HEK293T (cell line): Measurements from ENCODE around the gene LENG9.

ENCODE experiments used
- BHLHE40 ChIP-seq: fragments of 450-650 bp; IDR thresholded peaks from 2 replicates; pipeline ENCODE4 v1.6.1; 2016; ENCODE audit warnings: mild to moderate bottlenecking, moderate library complexity, borderline replicate concordance
- FOXK2 ChIP-seq: fragments of 450-650 bp; IDR thresholded peaks from 2 replicates; pipeline ENCODE4 v1.6.1; 2016; ENCODE audit warnings: mild to moderate bottlenecking
- FOXM1 ChIP-seq: fragments of 450-650 bp; IDR thresholded peaks from 2 replicates; pipeline ENCODE4 v1.6.1; 2017; ENCODE audit warnings: mild to moderate bottlenecking, borderline replicate concordance
- HDGF ChIP-seq: fragments of 450-650 bp; IDR thresholded peaks from 2 replicates; pipeline ENCODE4 v1.6.1; 2017; ENCODE audit warnings: antibody characterized with exemption, borderline replicate concordance
- LEF1 ChIP-seq: fragments of 450-650 bp; IDR thresholded peaks from 2 replicates; pipeline ENCODE4 v1.6.1; 2017; ENCODE audit warnings: mild to moderate bottlenecking, borderline replicate concordance
- TARDBP ChIP-seq: fragments of 450-650 bp; IDR thresholded peaks from 2 replicates; pipeline ENCODE4 v1.6.1; 2016
- TF ChIP-seq, protein P1 (sequence below): fragments of 450-650 bp; IDR thresholded peaks from 2 replicates; pipeline ENCODE4 v1.6.1; 2016

DNA sequence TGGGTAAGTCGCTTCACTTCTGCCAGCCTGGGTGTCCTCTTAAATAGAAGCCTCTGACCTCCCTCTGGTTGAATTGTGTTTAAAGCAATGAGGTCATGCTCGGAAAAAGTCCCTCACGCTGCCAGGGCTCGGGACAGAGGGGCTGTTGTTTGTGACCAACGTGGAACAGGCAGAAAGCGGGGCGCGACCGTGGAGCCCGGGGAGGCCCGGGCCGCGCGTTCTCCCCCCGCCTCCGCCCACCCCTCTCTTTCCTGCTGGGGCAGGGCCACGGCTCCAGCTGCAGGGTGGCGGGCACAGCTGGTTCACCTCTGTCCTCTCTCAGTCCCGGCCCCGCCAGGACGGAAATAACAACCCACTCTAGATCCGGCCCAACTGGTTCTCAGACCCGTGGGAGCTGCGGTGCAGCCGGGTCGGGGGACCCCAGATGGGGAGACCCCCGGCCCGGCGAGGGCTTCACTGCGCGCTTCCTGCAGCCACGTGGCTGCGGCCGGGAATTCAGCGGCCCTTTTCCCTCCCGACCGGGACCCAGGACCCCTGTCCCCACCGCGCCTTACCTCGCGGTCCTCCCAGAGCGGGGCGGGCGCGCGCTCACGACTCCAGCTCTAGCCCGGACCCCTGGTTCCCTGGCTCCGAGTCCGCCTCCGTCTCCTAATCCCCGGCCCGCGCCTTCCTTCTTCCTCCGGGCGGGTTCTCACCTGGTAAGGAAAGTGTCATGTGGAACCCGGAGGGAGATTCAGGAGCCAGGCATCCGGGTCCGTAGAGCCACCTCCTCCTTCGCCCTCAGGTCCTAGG is 7.6 kb upstream of the LENG9 start:
- TF ChIP-seq HDGF: no peak
- TF ChIP-seq FOXM1: no peak
- no peak for TF ChIP-seq FOXK2
- TF ChIP-seq, protein P1, sequence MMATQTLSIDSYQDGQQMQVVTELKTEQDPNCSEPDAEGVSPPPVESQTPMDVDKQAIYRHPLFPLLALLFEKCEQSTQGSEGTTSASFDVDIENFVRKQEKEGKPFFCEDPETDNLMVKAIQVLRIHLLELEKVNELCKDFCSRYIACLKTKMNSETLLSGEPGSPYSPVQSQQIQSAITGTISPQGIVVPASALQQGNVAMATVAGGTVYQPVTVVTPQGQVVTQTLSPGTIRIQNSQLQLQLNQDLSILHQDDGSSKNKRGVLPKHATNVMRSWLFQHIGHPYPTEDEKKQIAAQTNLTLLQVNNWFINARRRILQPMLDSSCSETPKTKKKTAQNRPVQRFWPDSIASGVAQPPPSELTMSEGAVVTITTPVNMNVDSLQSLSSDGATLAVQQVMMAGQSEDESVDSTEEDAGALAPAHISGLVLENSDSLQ: no peak
- TF ChIP-seq LEF1: no peak
- TF ChIP-seq TARDBP: no peak
- no peak for TF ChIP-seq BHLHE40
